Peyer's patch (tissue), 4 donors: ENCODE data around the gene ATP5PF.

Experiments used
- CTCF ChIP-seq, 6 experiments: fragments of 450-650 bp in 4 of 6; fragments of 200-600 bp in 2 of 6; sonication (generic) in 1 of 6; IDR thresholded peaks; one replicate each; pipeline ENCODE4 v1.5.1; 2017 to 2019; ENCODE audit warnings: antibody characterized with exemption in 6 of 6, mild to moderate bottlenecking in 3 of 6, moderate library complexity in 1 of 6
- POLR2A ChIP-seq, 2 donors: fragments of 450-650 bp; IDR thresholded peaks; one replicate each; pipeline ENCODE4 v1.5.1; 2017; ENCODE audit warnings: antibody characterized with exemption in 2 of 2, mild to moderate bottlenecking in 2 of 2, moderate library complexity in 2 of 2

GRCh38 chr21:25750085-25750484 is 15.4 kb upstream of the ATP5PF start:
- TF ChIP-seq POLR2A (IDR thresholded peaks at IDR 0.05) (no peak), CTCF (IDR thresholded peaks at IDR 0.05) (no peak)
